ENCODE data around the gene MUC20. TPM values are rescaled to one million over a fixed set of nuclear protein-coding genes. Genes with fewer than 3 reads are reported as not detected.
"Not testable (repeated sequence)": the region's sequence is repeated elsewhere in the genome, so short reads cannot be mapped to it uniquely, and the experiment has no call there.

MUC20 gene
- total RNA-seq, 1 donor from 2014 or later = 9.3 TPM

DNA sequence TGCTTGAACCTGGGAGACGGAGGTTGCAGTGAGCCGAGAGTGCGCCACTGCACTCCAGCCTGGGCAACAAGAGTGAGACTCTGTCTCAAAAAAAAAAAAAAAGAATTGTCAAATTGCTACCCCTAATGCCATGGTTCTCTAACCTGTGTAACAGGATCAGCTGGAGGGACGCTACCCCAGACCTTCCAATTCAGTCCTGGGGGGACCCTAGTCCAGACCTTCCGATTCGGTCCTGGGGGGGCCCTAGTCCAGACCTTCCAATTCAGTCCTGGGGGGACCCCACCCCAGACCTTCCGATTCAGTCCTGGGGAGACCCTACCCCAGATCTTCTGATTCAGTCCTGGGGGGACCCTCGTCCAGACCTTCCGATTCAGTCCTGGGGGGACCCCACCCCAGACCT is 29.8 kb upstream of the MUC20 start:
- no peak for DNase-seq (ENCODE audit: low read depth)
- TF ChIP-seq, protein P1, sequence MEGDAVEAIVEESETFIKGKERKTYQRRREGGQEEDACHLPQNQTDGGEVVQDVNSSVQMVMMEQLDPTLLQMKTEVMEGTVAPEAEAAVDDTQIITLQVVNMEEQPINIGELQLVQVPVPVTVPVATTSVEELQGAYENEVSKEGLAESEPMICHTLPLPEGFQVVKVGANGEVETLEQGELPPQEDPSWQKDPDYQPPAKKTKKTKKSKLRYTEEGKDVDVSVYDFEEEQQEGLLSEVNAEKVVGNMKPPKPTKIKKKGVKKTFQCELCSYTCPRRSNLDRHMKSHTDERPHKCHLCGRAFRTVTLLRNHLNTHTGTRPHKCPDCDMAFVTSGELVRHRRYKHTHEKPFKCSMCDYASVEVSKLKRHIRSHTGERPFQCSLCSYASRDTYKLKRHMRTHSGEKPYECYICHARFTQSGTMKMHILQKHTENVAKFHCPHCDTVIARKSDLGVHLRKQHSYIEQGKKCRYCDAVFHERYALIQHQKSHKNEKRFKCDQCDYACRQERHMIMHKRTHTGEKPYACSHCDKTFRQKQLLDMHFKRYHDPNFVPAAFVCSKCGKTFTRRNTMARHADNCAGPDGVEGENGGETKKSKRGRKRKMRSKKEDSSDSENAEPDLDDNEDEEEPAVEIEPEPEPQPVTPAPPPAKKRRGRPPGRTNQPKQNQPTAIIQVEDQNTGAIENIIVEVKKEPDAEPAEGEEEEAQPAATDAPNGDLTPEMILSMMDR (conservative IDR thresholded peaks at IDR 0.05; ENCODE audit: low read depth, low read length) = no peak
- H3K4me3 ChIP-seq (ENCODE audit: low read depth, low read length) = no peak overlapping the region

DNA sequence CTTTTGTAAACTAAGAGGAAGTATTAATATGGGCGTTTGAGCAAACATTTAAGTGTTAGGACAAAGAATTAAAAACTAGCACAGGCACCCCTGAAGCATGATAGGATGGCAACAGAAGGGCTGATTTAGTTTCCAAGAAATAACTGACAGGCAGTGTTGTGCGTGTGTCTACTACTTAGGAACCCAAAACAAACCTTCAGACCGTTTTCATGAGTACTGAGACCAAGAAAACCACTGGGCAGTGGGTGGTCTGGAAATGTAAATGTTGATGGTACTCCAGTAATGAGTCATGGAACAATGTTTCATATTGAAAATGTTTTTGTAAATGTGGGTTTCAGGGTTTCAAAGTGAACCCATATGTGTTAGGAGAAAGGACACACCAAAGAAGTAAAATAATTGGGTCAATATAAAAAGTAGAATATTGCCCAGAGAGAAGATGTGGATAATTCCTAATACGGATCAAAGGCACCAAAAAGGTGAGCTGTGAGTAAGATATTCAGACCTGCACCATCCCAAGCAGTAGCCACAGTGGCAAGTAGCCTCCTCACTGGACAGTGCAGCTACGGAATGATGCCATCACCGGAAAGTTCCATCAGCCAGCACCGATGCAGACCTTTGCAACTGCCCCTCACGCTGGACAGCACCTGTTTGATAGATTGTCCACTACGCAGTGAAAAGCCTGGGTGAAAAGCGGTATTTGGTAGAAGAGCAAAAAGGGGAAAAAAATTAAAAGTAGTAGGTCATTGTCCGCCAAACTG is 29.0 kb upstream of the MUC20 start:
- not testable (repeated sequence) for DNase-seq (ENCODE audit: low read depth); H3K4me3 ChIP-seq (ENCODE audit: low read depth, low read length)

DNA sequence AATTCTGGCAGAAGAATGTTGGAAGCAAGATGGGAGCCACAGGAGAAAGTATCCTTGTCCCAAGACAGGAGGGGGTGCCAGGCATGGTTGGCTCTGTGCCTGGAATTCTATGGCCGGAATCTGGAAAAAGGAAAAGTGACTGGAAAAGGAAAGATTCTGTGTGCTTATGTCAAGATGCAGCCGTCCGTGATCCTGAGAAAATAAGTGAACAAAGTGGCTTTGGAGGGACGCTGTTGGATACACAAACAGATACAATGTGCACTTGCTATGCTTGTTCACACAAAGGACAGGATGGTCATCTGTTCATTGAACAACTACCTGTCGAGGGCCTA is 28.5 kb upstream of the MUC20 start:
- DNase-seq (ENCODE audit: low read depth) = no peak
- TF ChIP-seq, protein P1 (conservative IDR thresholded peaks at IDR 0.05; ENCODE audit: low read depth, low read length) = no peak
- H3K4me3 ChIP-seq (ENCODE audit: low read depth, low read length) = no peak overlapping the region

DNA sequence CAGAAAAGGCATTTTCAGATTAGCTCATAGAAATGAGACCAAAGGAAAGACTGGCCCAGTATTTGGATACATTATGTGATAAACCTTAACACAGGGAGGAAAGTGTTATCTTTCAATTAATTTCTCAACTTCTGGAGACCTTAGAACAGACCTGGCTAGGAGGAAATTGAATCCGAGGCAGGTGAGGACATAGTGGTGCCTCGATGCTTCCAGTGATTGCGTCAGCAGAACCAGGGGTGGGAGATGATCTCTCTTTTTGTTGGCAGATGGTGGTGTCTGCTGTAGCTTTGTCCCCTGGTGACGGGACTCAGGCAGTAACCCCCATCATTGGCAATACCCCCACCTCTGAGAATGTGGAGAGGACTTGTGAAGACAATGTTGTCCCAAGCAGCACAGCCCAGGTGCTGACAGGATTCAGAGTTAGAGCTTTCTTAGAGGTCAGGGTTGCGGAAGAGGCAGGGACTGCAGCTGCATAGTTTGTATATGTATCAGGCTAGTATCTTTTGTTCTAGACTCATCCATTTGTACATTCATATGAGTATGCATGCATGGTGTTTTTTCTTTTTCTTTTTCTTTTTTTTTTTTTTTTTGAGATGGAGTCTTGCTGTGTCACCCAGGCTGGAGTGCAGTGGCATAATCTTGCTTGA is 27.9 kb upstream of the MUC20 start:
- TF ChIP-seq, protein P1 (conservative IDR thresholded peaks at IDR 0.05; ENCODE audit: low read depth, low read length) = no peak
- H3K4me3 ChIP-seq (ENCODE audit: low read depth, low read length) = no peak overlapping the region
- DNase-seq (ENCODE audit: low read depth) = no peak

DNA sequence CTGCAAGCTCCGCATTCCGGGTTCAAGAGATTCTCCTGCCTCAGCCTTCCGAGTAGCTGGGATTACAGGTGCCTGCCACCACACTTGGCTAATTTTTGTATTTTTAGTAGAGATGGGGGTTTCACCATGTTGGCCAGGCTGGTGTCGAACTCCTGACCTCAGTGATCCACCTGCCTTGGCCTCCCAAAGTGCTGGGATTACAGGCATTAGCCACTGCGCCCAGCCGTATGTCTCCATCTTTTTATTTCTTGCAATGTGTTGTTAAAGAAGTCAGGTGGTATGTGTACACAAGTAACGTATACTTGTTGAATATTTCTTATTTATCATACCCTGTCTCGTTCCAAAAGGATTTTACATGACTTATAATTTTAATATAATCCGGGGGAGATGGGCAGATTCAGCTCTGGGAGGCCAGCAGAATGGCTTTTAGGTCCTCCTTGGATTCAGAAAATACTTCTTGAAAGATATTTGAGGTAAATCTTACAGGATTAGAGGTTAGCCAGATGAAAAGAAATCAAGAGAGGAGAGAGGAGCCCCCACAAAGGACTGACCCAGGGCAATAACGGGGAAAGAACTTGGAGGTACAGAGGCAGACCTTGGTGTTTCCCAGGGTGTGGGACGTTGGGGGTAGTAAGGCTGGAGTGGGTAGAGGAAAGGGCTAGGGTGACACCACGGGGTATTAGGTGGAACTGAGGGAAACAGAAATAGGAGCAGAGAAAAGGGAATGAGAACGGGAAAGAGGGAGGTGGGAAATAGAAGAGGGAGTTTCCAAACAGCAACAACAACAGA is 27.2 kb upstream of the MUC20 start:
- TF ChIP-seq, protein P1 (conservative IDR thresholded peaks at IDR 0.05; ENCODE audit: low read depth, low read length) = no peak
- no peak for DNase-seq (ENCODE audit: low read depth)
- no peak overlapping the region for H3K4me3 ChIP-seq (ENCODE audit: low read depth, low read length)

DNA sequence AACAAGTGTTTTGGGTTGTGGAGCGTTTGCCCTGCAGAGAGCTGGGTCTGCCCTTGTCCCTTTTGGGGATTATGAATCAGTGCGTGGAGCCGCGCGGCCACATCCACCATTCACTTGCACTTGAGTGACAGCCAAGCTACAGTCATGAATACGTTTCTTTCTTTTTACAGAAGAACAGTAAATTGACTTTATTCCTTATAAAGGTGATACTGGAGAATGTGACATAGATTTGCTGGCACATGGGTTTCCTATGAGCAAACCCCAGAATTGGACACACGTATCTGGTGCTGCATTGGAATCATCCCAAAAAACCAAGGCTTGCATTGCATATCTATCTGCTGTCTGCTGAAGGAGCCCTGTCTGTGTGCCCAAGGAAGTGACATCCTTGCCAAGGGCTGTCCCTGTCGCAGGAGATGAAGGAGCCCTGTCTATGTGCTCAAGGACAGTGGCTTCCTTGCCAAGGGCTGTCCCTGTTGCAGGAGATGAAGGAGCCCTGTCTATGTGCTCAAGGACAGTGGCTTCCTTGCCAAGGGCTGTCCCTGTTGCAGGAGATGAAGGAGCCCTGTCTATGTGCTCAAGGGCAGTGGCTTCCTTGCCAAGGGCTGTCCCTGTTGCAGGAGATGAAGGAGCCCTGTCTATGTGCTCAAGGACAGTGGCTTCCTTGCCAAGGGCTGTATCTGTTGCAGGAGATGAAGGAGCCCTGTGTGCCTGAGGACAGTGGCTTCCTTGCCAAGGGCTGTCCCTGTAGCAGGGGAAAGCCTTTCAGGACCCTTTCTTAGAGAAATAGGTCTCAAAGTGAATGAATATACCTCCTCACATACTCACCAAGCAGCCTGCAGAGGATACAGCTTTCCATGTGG is 26.3 kb upstream of the MUC20 start:
- H3K4me3 ChIP-seq (ENCODE audit: low read depth, low read length); DNase-seq (ENCODE audit: low read depth): not testable (repeated sequence)

DNA sequence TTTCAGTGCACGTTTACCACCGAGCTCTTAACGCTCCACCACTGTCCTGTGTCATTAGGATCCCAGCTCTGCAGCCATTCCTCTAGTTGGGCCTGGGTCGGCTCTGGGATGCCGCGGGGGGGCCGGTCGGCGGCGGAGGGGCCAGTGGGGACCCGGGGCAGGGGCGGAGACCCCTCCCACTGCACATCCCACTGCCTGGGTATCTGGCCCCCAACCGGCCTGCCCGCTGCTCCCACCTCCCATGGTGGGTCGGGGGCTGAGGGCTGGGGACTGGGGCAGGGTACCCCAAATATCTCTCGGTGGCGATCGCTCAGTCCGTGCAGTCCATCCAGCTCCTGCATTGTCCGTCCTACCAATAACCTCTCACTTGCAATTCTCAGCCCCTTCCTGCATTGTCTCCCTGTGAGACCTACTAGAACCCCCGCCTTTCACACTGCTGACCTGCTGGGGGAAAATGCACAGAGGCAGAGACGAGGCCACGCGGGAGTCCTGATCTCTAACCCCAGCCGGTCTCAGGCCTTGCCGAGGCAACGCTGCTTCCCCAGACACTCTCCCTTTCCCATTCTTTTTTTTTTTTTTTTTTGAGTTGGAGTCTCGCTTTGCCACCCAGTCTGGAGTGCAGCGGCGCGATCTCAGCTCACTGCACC is 24.0 kb upstream of the MUC20 start:
- H3K4me3 ChIP-seq (ENCODE audit: low read depth, low read length) = no peak overlapping the region
- TF ChIP-seq, protein P1 (conservative IDR thresholded peaks at IDR 0.05; ENCODE audit: low read depth, low read length) = no peak
- DNase-seq (ENCODE audit: low read depth) = no peak
